PC-9 (cell line): Measurements from ENCODE around the gene RNF225. TPM values are rescaled to one million over a fixed set of nuclear protein-coding genes. Genes with fewer than 3 reads are reported as not detected.
"Not testable (repeated sequence)": the region's sequence is repeated elsewhere in the genome, so short reads cannot be mapped to it uniquely, and the experiment has no call there.

Experiments used
- BruUV-seq: library from RNA; stranded (reverse); fragments of 400-500 nt; replicated peaks from 2 replicates; lab custom pipeline; 2021; lab: Mats Ljungman, UMichigan
- CTCF ChIA-PET: fragments of 300-600 bp; sonication (Branson Sonifier 250); formaldehyde crosslinking; loops from one replicate; lab custom pipeline; 2022; ENCODE audit warnings: antibody characterized with exemption; lab: Charles Lee
- POLR2A ChIA-PET: fragments of 300-600 bp; sonication (Branson Sonifier 250); formaldehyde crosslinking; loops from one replicate; lab custom pipeline; 2022; ENCODE audit warnings: antibody characterized with exemption; ENCODE audit not compliant: unreplicated experiment; lab: Charles Lee
- DNase-seq, 2 experiments: peaks; one replicate each; pipeline versions ENCODE4 v3.0.0 to v3.0.0-alpha.2; 2015 to 2022; ENCODE audit warnings: mixed read lengths in 1 of 2
- H2AFZ ChIP-seq: fragments of 200-600 bp; sonication (generic); 2 replicates; pipeline ENCODE4 v1.8.1; 2017; ENCODE audit warnings: antibody characterized with exemption
- H3F3A ChIP-seq: fragments of 200-600 bp; sonication (generic); 2 replicates; pipeline ENCODE4 v1.8.1; 2017; ENCODE audit warnings: antibody characterized with exemption, mild to moderate bottlenecking, low read depth; ENCODE audit not compliant: insufficient read depth
- H3K27ac ChIP-seq: fragments of 200-600 bp; sonication (generic); 2 replicates; pipeline ENCODE4 v1.6.1; 2016; ENCODE audit warnings: mixed run types
- H3K27me3 ChIP-seq: fragments of 200-600 bp; sonication (generic); 2 replicates; pipeline ENCODE4 v1.6.1; 2016; ENCODE audit warnings: low read depth, mixed run types; ENCODE audit not compliant: insufficient read depth
- H3K36me3 ChIP-seq: fragments of 200-600 bp; sonication (generic); 2 replicates; pipeline ENCODE4 v1.6.1; 2016; ENCODE audit warnings: low read depth, mixed run types
- H3K4me1 ChIP-seq: fragments of 200-600 bp; sonication (generic); replicated peaks from 2 replicates; pipeline ENCODE4 v1.6.1; 2016; ENCODE audit warnings: mixed run types; ENCODE audit not compliant: insufficient read depth
- H3K4me2 ChIP-seq: fragments of 200-600 bp; sonication (generic); 2 replicates; pipeline ENCODE4 v1.6.1; 2017; ENCODE audit warnings: mixed run types
- H3K4me3 ChIP-seq: fragments of 200-600 bp; sonication (generic); 2 replicates; pipeline ENCODE4 v1.6.1; 2016; ENCODE audit warnings: mixed run types
- H3K79me2 ChIP-seq: fragments of 200-600 bp; sonication (generic); 2 replicates; pipeline ENCODE4 v1.6.1; 2017; ENCODE audit warnings: low read depth, mixed run types
- H3K9me2 ChIP-seq: fragments of 200-600 bp; sonication (generic); 2 replicates; pipeline ENCODE4 v1.8.1; 2017; ENCODE audit warnings: mild to moderate bottlenecking; ENCODE audit not compliant: insufficient read depth
- H3K9me3 ChIP-seq: fragments of 200-600 bp; sonication (generic); 2 replicates; pipeline ENCODE4 v1.8.1; 2016; ENCODE audit warnings: low read depth; ENCODE audit not compliant: insufficient read depth
- H4K20me1 ChIP-seq: fragments of 200-600 bp; sonication (generic); 2 replicates; pipeline ENCODE4 v1.8.1; 2017; ENCODE audit not compliant: insufficient read depth
- CTCF ChIP-seq: fragments of 200-600 bp; sonication (generic); conservative IDR thresholded peaks from 2 replicates; pipeline ENCODE4 v1.6.1; 2017; ENCODE audit warnings: mixed run types, antibody characterized with exemption, mild to moderate bottlenecking, moderate library complexity
- EZH2 ChIP-seq: fragments of 200-600 bp; sonication (generic); IDR thresholded peaks from 2 replicates; pipeline ENCODE4 v1.8.0; 2017; ENCODE audit warnings: antibody characterized with exemption, low read depth
- intact Hi-C: fragments of 100-400 bp; cut with micrococcal nuclease; formaldehyde crosslinking; loops from one replicate; pipeline ENCODE4 v1.10.0; 2022; ENCODE audit not compliant: unreplicated experiment
- microRNA-seq: library from miRNA; unstranded; fragments of <30 nt; microRNA quantifications from one replicate; pipeline ENCODE4 v1.2.0, GENCODE V29; 2021; ENCODE audit warnings: borderline number of aligned reads, borderline replicate concordance
- total RNA-seq: library from RNA; stranded (reverse); gene quantifications from 2 replicates; pipeline ENCODE4 v1.2.3, GENCODE V29; 2021

RNF225 gene
- total RNA-seq, 1 experiment from 2014 or later: 0.61 TPM

- Histone ChIP-seq H4K20me1 (no peaks in the 10 kb centered on the region), H3K79me2 (no peaks in the 10 kb centered on the region), H3K4me2 (peak within 1 kb of the TSS; percentile 53), H3K9me2 (no peaks in the 10 kb centered on the region), H3K4me1 (no peaks in the 10 kb centered on the region), H3K27me3 (no peaks in the 10 kb centered on the region), H3K4me3 (peak within 1 kb of the TSS; percentile 39; the same call in 1 of the 2 replicates), H3K36me3 (no peaks in the 10 kb centered on the region), H2AFZ (peak within 1 kb of the TSS; percentile 68; the same call in 1 of the 2 replicates), H3K9me3 (no peaks in the 10 kb centered on the region), H3K27ac (no peak within 1 kb of the TSS), H3F3A (no peaks in the 10 kb centered on the region)
- ChIA-PET POLR2A (interaction anchor here (0.7 kb wide), 1 partner anchor 595 kb away, joined by 4 read pairs; no protein-coding TSS in a partner anchor), CTCF (no interaction called here)
- BruUV-seq: TSS peak; percentile 93
- peak; percentile 66 to 71 for DNase-seq
- TF ChIP-seq EZH2: no peak
- no peak for TF ChIP-seq CTCF
- intact Hi-C loops: no loop called here
These were observed 44.4 kb downstream of the RNF225 start, which contains the start of gene ZNF132 for GRCh38 chr19:58439576-58440554. Gene ZNF132 (minus strand): TSS chr19:58440153. CDS start chr19:58439821, 332 bp downstream.

GRCh38 chr19:58440556-58440955 lies 45.1 kb downstream of the RNF225 start:
- H3K9me2 ChIP-seq: no peaks in the 10 kb centered on the region
- no peak overlapping the region for H3K27ac ChIP-seq
- H4K20me1 ChIP-seq: no peaks in the 10 kb centered on the region
- H2AFZ ChIP-seq: no peak overlapping the region
- POLR2A ChIA-PET: interaction anchor here (0.7 kb wide), 1 partner anchor 596 kb away, joined by 4 read pairs; no protein-coding TSS in a partner anchor
- no peaks in the 10 kb centered on the region for H3K79me2 ChIP-seq
- no peaks in the 10 kb centered on the region for H3F3A ChIP-seq
- H3K4me1 ChIP-seq: no peaks in the 10 kb centered on the region
- H3K4me2 ChIP-seq: peak overlapping the region; percentile 53; the same call in 1 of the 2 replicates
- BruUV-seq: TSS peak; percentile 17
- H3K9me3 ChIP-seq: no peaks in the 10 kb centered on the region
- TF ChIP-seq CTCF (no peak), EZH2 (no peak)
- no peaks in the 10 kb centered on the region for H3K27me3 ChIP-seq
- DNase-seq: no peak
- no peak overlapping the region; the same call in 1 of the 2 replicates for H3K4me3 ChIP-seq
- CTCF ChIA-PET: no interaction called here
- H3K36me3 ChIP-seq: no peaks in the 10 kb centered on the region
- intact Hi-C loops: no loop called here

GRCh38 chr19:58442986-58443385 lies 47.5 kb downstream of the RNF225 start:
- H3K9me3 ChIP-seq, H3K4me1 ChIP-seq, H3K9me2 ChIP-seq, H3K27ac ChIP-seq, H3K79me2 ChIP-seq, H3K36me3 ChIP-seq, intact Hi-C loops, H3K4me2 ChIP-seq, H3K4me3 ChIP-seq, H3F3A ChIP-seq, H2AFZ ChIP-seq, H4K20me1 ChIP-seq, DNase-seq, BruUV-seq, H3K27me3 ChIP-seq: not testable (repeated sequence)
- ChIA-PET POLR2A (interaction anchor here (0.6 kb wide), 1 partner anchor 65 kb away, joined by 9 read pairs; no protein-coding TSS in a partner anchor), CTCF (interaction anchor here (0.6 kb wide), 1 partner anchor 22 kb away, joined by 6 read pairs; no protein-coding TSS in a partner anchor)

Small RNA genes lying within 50 kb of the gene (microRNA-seq; reads per million reads assigned to microRNA genes)
- gene MIR4754: not detected

Other genes with a start within 250 kb of the RNF225 start
- gene ZNF329, start 244.9 kb upstream of the RNF225 start, total RNA-seq: 10.6 and 16.1 TPM in 2 replicates
- gene ZNF274, start 212.6 kb upstream of the RNF225 start, total RNA-seq: 34.3 and 36.4 TPM in 2 replicates
- gene ZNF544, start 166.7 kb upstream of the RNF225 start, total RNA-seq: 29.5 and 32.7 TPM in 2 replicates
- gene ZNF8, start 116.7 kb upstream of the RNF225 start, total RNA-seq: 6.2 and 6.4 TPM in 2 replicates
- 19.4 and 21.3 TPM in 2 replicates for gene ERVK3-1, start 90.3 kb upstream of the RNF225 start, total RNA-seq
- 0.08 TPM in 1 of 2 replicates, not detected in the other for gene ZSCAN22, start 68.7 kb upstream of the RNF225 start, total RNA-seq
- gene A1BG, start 42.2 kb upstream of the RNF225 start, total RNA-seq: 2.5 and 4.5 TPM in 2 replicates
- gene ZNF497, start 32.9 kb upstream of the RNF225 start, total RNA-seq: 7.2 and 8.6 TPM in 2 replicates
- 3.3 and 4.1 TPM in 2 replicates for gene ZNF837, start 14.6 kb upstream of the RNF225 start, total RNA-seq
- 941 and 961 TPM in 2 replicates for gene RPS5, start 8.4 kb upstream of the RNF225 start, total RNA-seq
- gene ZNF584, start 13.0 kb downstream of the RNF225 start, total RNA-seq: 13.5 and 18.8 TPM in 2 replicates
- gene ZNF132, start 44.5 kb downstream of the RNF225 start, total RNA-seq: 1.5 and 2.1 TPM in 2 replicates
- 4.3 and 6.1 TPM in 2 replicates for gene ZNF324B, start 56.0 kb downstream of the RNF225 start, total RNA-seq
- gene ZNF324, start 71.4 kb downstream of the RNF225 start, total RNA-seq: 5.9 and 8.1 TPM in 2 replicates
- gene ZNF446, start 80.7 kb downstream of the RNF225 start, total RNA-seq: 11.0 and 16.5 TPM in 2 replicates
- gene SLC27A5, start 116.3 kb downstream of the RNF225 start, total RNA-seq: 8.4 and 9.2 TPM in 2 replicates
- 8.1 and 8.9 TPM in 2 replicates for gene ZBTB45, start 124.2 kb downstream of the RNF225 start, total RNA-seq
- 311 and 322 TPM in 2 replicates for gene TRIM28, start 148.4 kb downstream of the RNF225 start, total RNA-seq
- gene CHMP2A, start 159.4 kb downstream of the RNF225 start, total RNA-seq: 149 and 186 TPM in 2 replicates
- not detected in 2 replicates for gene UBE2M, start 163.0 kb downstream of the RNF225 start, total RNA-seq
- gene MZF1, start 177.7 kb downstream of the RNF225 start, total RNA-seq: not detected in 2 replicates